H1 (cell line): ENCODE results near the gene TSSK6. TPM values are rescaled to one million over a fixed set of nuclear protein-coding genes. Genes with fewer than 3 reads are reported as not detected.
A peak's percentile ranks its signal among the peaks of the same experiment; 100 is the strongest.

Source experiments
- CTCF ChIA-PET: fragments of 300-600 bp; sonication (Branson Sonifier 250); formaldehyde crosslinking; loops from one replicate; lab custom pipeline; 2021; ENCODE audit not compliant: partially characterized antibody; lab: Charles Lee
- POLR2A ChIA-PET: fragments of 300-600 bp; sonication (Branson Sonifier 250); formaldehyde crosslinking; loops from one replicate; lab custom pipeline; 2021; ENCODE audit warnings: inconsistent platforms; ENCODE audit not compliant: partially characterized antibody; lab: Charles Lee
- DNase-seq, 2 experiments: peaks; one replicate each; pipeline versions ENCODE4 v3.0.0 to v3.0.0-alpha.2; 2010 to 2022; ENCODE audit warnings: low spot score in 2 of 2, low read depth in 1 of 2, mixed read lengths in 1 of 2
- FAIRE-seq: peaks from 2 replicates; lab custom pipeline; 2011; peaks lifted over from hg19 to GRCh38; lab: Jason Lieb, UNC
- H2AFZ ChIP-seq: 2 replicates; pipeline ENCODE4 v1.8.1; 2012; ENCODE audit warnings: low read length, inconsistent platforms
- H2AK5ac ChIP-seq: 2 replicates; pipeline ENCODE4 v1.6.1; 2013; ENCODE audit warnings: low read depth, low read length
- H2BK120ac ChIP-seq: replicated peaks from 2 replicates; pipeline ENCODE3; 2013; ENCODE audit warnings: low read depth, low read length, inconsistent platforms
- H2BK12ac ChIP-seq: 2 replicates; pipeline ENCODE4 v1.6.1; 2013; ENCODE audit warnings: low read depth, low read length
- H2BK15ac ChIP-seq: 2 replicates; pipeline ENCODE4 v1.6.1; 2013; ENCODE audit warnings: low read length
- H2BK20ac ChIP-seq: 2 replicates; pipeline ENCODE4 v1.6.1; 2013; ENCODE audit warnings: low read length
- H2BK5ac ChIP-seq: 2 replicates; pipeline ENCODE4 v1.6.1; 2013; ENCODE audit warnings: low read depth, low read length
- H3K14ac ChIP-seq: 2 replicates; pipeline ENCODE4 v1.6.1; 2013; ENCODE audit warnings: inconsistent platforms; ENCODE audit not compliant: insufficient read length
- H3K18ac ChIP-seq: 2 replicates; pipeline ENCODE4 v1.6.1; 2013; ENCODE audit warnings: low read length; ENCODE audit errors: extremely low read depth
- H3K23ac ChIP-seq: 2 replicates; pipeline ENCODE4 v1.6.1; 2013; ENCODE audit warnings: inconsistent platforms; ENCODE audit not compliant: insufficient read length
- H3K23me2 ChIP-seq: 2 replicates; pipeline ENCODE4 v1.6.1; 2013; ENCODE audit warnings: low read depth, low read length
- H3K27ac ChIP-seq: 2 replicates; pipeline ENCODE4 v1.6.1; 2011; ENCODE audit warnings: low read depth, low read length, inconsistent platforms
- H3K27me3 ChIP-seq, 4 experiments: replicated peaks in 1 of 4; 1 replicate in 1 of 4; 2 replicates in 3 of 4; pipeline versions ENCODE4 v1.6.1 to v1.8.1; 2011 to 2013; ENCODE audit warnings: low read length in 3 of 4, mild to moderate bottlenecking in 3 of 4, inconsistent platforms in 2 of 4, mixed read lengths in 2 of 4, moderate library complexity in 1 of 4; ENCODE audit not compliant: control insufficient read depth in 3 of 4, insufficient read depth in 3 of 4; ENCODE audit errors: extremely low read depth in 1 of 4
- H3K36me3 ChIP-seq, 4 experiments: 2 replicates each; pipeline versions ENCODE4 v1.6.1 to v1.8.1; 2011 to 2013; ENCODE audit warnings: mild to moderate bottlenecking in 4 of 4, low read length in 3 of 4, moderate library complexity in 2 of 4, control low read depth in 1 of 4, inconsistent platforms in 1 of 4; ENCODE audit not compliant: insufficient read depth in 4 of 4, control insufficient read depth in 2 of 4
- H3K4ac ChIP-seq: replicated peaks from 2 replicates; pipeline ENCODE3; 2013; ENCODE audit warnings: low read length, low read depth, mixed read lengths, inconsistent platforms; ENCODE audit not compliant: insufficient read length
- H3K4me1 ChIP-seq, 4 experiments: replicated peaks in 1 of 4; 1 replicate in 1 of 4; 2 replicates in 3 of 4; pipeline versions ENCODE4 v1.6.1 to v1.8.1; 2011 to 2013; ENCODE audit warnings: low read length in 3 of 4, inconsistent platforms in 2 of 4, mixed read lengths in 1 of 4; ENCODE audit not compliant: insufficient read depth in 4 of 4, control insufficient read depth in 3 of 4
- H3K4me2 ChIP-seq, 2 experiments: 2 replicates each; pipeline versions ENCODE4 v1.6.1 to v1.8.1; 2011 to 2013; ENCODE audit warnings: low read depth in 2 of 2, low read length in 2 of 2, control low read depth in 1 of 2, inconsistent platforms in 1 of 2, mild to moderate bottlenecking in 1 of 2; ENCODE audit not compliant: insufficient read depth in 1 of 2
- H3K4me3 ChIP-seq, 4 experiments: fragments of 200-600, 300-600 bp in 1 of 4; sonication (generic), shearing (Covaris generic), sonication (Bioruptor Twin) in 1 of 4; 2 replicates each; pipeline versions ENCODE4 v1.5.1 to v1.8.1; 2011 to 2016; ENCODE audit warnings: low read length in 4 of 4, low read depth in 3 of 4, control low read depth in 2 of 4, inconsistent platforms in 2 of 4, mild to moderate bottlenecking in 2 of 4, mixed read lengths in 1 of 4, moderate library complexity in 1 of 4; ENCODE audit not compliant: insufficient read depth in 2 of 4; ENCODE audit errors: extremely low read depth in 1 of 4
- H3K56ac ChIP-seq: replicated peaks from 2 replicates; pipeline ENCODE3; 2013; ENCODE audit warnings: low read depth, mild to moderate bottlenecking, mixed read lengths, low read length, inconsistent platforms; ENCODE audit not compliant: insufficient read length
- H3K79me1 ChIP-seq: 2 replicates; pipeline ENCODE4 v1.6.1; 2013; ENCODE audit warnings: low read depth, low read length, control low read depth
- H3K79me2 ChIP-seq, 2 experiments: 2 replicates each; pipeline versions ENCODE4 v1.6.1 to v1.8.1; 2012 to 2013; ENCODE audit warnings: low read length in 2 of 2, mild to moderate bottlenecking in 2 of 2, inconsistent platforms in 1 of 2; ENCODE audit not compliant: insufficient read depth in 2 of 2, control insufficient read depth in 1 of 2
- H3K9ac ChIP-seq, 4 experiments: replicated peaks in 1 of 4; 1 replicate in 1 of 4; 2 replicates in 3 of 4; pipeline versions ENCODE4 v1.6.1 to v1.8.1; 2011 to 2013; ENCODE audit warnings: low read depth in 3 of 4, low read length in 3 of 4, control low read depth in 2 of 4, mild to moderate bottlenecking in 2 of 4, moderate library complexity in 2 of 4, inconsistent platforms in 1 of 4; ENCODE audit errors: extremely low read depth in 1 of 4
- H3K9me3 ChIP-seq, 2 experiments: 2 replicates each; pipeline versions ENCODE4 v1.6.1 to v1.8.1; 2012 to 2013; ENCODE audit warnings: mild to moderate bottlenecking in 2 of 2, moderate library complexity in 2 of 2, control low read depth in 1 of 2, inconsistent platforms in 1 of 2, low read depth in 1 of 2, low read length in 1 of 2, mixed read lengths in 1 of 2; ENCODE audit not compliant: insufficient read depth in 2 of 2
- H4K20me1 ChIP-seq, 2 experiments: replicated peaks in 1 of 2; 2 replicates each; pipeline versions ENCODE3 to v1.8.1; 2011 to 2013; ENCODE audit warnings: inconsistent platforms in 2 of 2, low read length in 2 of 2, mild to moderate bottlenecking in 1 of 2; ENCODE audit not compliant: insufficient read depth in 2 of 2, control insufficient read depth in 1 of 2
- H4K5ac ChIP-seq: 2 replicates; pipeline ENCODE4 v1.6.1; 2013; ENCODE audit warnings: low read length, low read depth, mixed read lengths, inconsistent platforms; ENCODE audit not compliant: insufficient read length
- H4K8ac ChIP-seq: 2 replicates; pipeline ENCODE4 v1.8.0; 2013; ENCODE audit warnings: mild to moderate bottlenecking, moderate library complexity, low read length, inconsistent platforms; ENCODE audit not compliant: insufficient read depth; ENCODE audit errors: extremely low read depth
- H4K91ac ChIP-seq: replicated peaks from 2 replicates; pipeline ENCODE3; 2013; ENCODE audit warnings: low read length, mixed read lengths, inconsistent platforms; ENCODE audit not compliant: insufficient read length
- BRCA1 ChIP-seq: IDR thresholded peaks from 2 replicates; pipeline ENCODE4 v1.6.1; 2012; ENCODE audit warnings: low read depth, low read length, improper control_type of control experiment
- CEBPB ChIP-seq: IDR thresholded peaks from 2 replicates; pipeline ENCODE4 v1.6.1; 2012; ENCODE audit warnings: low read depth, low read length
- WGBS, 2 experiments: shearing (Covaris generic) in 1 of 2; methylation state at CpG; one replicate each; pipeline versions ENCODE4 v1.1.6 to v1.1.7; 2013 to 2015; ENCODE audit warnings: low lambda C conversion rate in 2 of 2, mixed read lengths in 2 of 2, inconsistent platforms in 1 of 2, low coverage in 1 of 2, missing lambda C conversion rate in 1 of 2; ENCODE audit not compliant: insufficient replicate concordance in 2 of 2, insufficient coverage in 1 of 2, insufficient read length in 1 of 2; ENCODE audit errors: extremely low coverage in 1 of 2, missing lambda C conversion rate in 1 of 2; 5-methylcytosine and 5-hydroxymethylcytosine counted together
- polyA plus RNA-seq, 7 experiments: library from polyadenylated mRNA; depleted of rRNA in 3 of 7; stranded (reverse) in 5 of 7; unstranded in 2 of 7; fragments of >200 nt in 5 of 7; fragments of 200-250 nt in 2 of 7; gene quantifications; 1 replicate in 5 of 7; 2 replicates in 1 of 7; 4 replicates in 1 of 7; pipeline versions ENCODE4 v1.2.1 to v1.2.3, GENCODE V29; 2011 to 2013; ENCODE audit warnings: missing spikeins in 2 of 7, mixed read lengths in 2 of 7
- total RNA-seq: library from RNA; stranded (reverse); fragmentation: NEBNext Ultra II Directional; extraction: Animal tissue kit (Norgen Biotek cat#: 25700); gene quantifications from 2 replicates; pipeline ENCODE4 v1.2.1, GENCODE V29; 2021

Gene TSSK6
- total and polyA plus RNA-seq, 2 of the 8 experiments (the other 6 are each of a cell fraction or from before 2014, with no cell fraction given) = 3.6 to 7.8 TPM

GRCh38 chr19:19487077-19487949 lies 28.0 kb downstream of the TSSK6 start:
- Histone ChIP-seq H2BK5ac (peak overlapping the region; percentile 55; the same call in 1 of the 2 replicates), H3K4ac (no peak overlapping the region), H3K79me1 (peaks cover 25% of the 10 kb centered on the region), H3K18ac (no peak overlapping the region; the same call in 1 of the 2 replicates), H2BK12ac (0 out of 2 replicates have a peak overlapping the region, but pooled peaks have one; percentile 39), H3K79me2 (peaks cover 0 to 66% of the 10 kb centered on the region in 2 experiments; a peak in 2 of 4 replicates), H2BK20ac (no peak overlapping the region), H4K8ac (no peak overlapping the region; the same call in 1 of the 2 replicates), H3K27ac (0 out of 2 replicates have a peak overlapping the region, but pooled peaks have one; percentile 19), H4K20me1 (peaks cover 14 to 37% of the 10 kb centered on the region in 2 experiments), H3K23me2 (no peaks in the 10 kb centered on the region), H3K14ac (no peak overlapping the region), H3K4me2 (no peak overlapping the region), H3K56ac (no peak overlapping the region), H3K4me1 (peaks cover 11 to 32% (median 22%) of the 10 kb centered on the region in 4 experiments), H3K9ac (no peak overlapping the region), H3K4me3 (no peak overlapping the region), H4K5ac (no peak overlapping the region), H4K91ac (no peak overlapping the region), H3K27me3 (no peaks in the 10 kb centered on the region), H2AK5ac (peak overlapping the region; percentile 77; the same call in 1 of the 2 replicates), H2AFZ (no peak overlapping the region), H2BK15ac (no peak overlapping the region), H2BK120ac (no peak overlapping the region), H3K9me3 (no peaks in the 10 kb centered on the region), H3K36me3 (peaks cover 0 to 2% (median 2%) of the 10 kb centered on the region in 4 experiments; a peak in 3 of 8 replicates), H3K23ac (no peak overlapping the region)
- 82% methylated on average over 7 of the region's 9 CpGs; no CpG with 5 or more reads in 1 of the 2 experiments for WGBS, 2 experiments
- TF ChIP-seq BRCA1 (no peak), CEBPB (no peak)
- ChIA-PET POLR2A (interaction anchor here (0.6 to 4.3 kb wide), 13 partner anchors 12 to 155 kb away, joined by 3 to 44 read pairs (median 4); partner anchors contain the start of genes GATAD2A, NDUFA13 and TSSK6), CTCF (interaction anchor here (0.8 to 9.8 kb wide), 8 partner anchors 11 to 122 kb away, joined by 3 to 146 read pairs (median 4); no protein-coding TSS in a partner anchor)
- FAIRE-seq (no peak), DNase-seq (no peak)
